ENCODE measurements around the gene ZNF844. TPM values are rescaled to one million over a fixed set of nuclear protein-coding genes. Genes with fewer than 3 reads are reported as not detected.

The ZNF844 gene
- total RNA-seq = 4.0 and 5.0 TPM in 2 replicates

DNA sequence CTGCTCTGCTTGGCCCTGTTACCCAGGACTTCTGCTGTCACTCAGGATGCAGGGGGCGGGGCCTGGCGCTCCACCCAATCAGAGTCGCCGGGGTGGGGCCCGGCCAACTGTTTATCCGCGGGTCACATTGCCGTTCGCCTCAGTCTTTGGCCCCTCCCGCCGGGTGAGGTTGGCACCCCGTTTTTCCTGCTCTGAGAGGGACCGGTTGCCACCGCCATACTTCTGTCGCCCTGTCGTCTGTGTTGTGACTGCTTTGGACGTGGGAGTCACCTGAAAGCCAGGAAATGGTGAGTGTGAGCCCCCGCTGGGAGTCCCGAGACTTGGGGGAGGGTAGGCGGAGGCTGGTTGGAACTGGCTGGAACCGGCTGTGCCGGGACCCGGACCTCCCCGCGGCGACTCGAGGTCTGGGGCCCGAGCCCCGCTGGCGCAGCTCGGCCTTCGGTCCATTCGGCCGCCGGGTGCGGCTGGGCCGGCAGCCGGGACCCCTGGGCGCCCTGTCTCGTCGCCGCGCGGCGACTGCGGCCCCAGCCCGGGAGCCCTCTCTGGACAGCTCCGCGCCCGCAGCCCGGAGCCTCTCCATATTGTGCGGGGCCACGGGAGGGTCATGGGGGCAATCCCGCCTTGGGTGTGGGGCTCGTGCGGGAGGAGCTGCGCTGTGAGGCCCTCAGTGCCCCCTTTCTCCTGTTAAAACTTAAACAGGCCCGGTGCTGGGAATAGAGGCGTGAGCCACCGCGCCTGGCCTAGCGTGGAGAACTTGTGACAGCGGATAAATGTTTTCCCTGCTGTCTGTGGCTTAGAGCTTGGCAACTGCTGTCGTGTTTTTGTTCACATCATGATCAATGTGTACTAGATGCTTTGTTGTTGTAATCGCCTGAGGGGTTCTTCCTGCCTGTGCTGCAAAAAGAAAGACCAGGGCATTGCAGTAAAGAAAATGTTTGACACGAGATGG is at the start of gene ZNF844:
TSS of gene ZNF844 (plus strand) at position 142 of the 949 bp plus-strand sequence. CDS start at position 285, 143 bp downstream.

DNA sequence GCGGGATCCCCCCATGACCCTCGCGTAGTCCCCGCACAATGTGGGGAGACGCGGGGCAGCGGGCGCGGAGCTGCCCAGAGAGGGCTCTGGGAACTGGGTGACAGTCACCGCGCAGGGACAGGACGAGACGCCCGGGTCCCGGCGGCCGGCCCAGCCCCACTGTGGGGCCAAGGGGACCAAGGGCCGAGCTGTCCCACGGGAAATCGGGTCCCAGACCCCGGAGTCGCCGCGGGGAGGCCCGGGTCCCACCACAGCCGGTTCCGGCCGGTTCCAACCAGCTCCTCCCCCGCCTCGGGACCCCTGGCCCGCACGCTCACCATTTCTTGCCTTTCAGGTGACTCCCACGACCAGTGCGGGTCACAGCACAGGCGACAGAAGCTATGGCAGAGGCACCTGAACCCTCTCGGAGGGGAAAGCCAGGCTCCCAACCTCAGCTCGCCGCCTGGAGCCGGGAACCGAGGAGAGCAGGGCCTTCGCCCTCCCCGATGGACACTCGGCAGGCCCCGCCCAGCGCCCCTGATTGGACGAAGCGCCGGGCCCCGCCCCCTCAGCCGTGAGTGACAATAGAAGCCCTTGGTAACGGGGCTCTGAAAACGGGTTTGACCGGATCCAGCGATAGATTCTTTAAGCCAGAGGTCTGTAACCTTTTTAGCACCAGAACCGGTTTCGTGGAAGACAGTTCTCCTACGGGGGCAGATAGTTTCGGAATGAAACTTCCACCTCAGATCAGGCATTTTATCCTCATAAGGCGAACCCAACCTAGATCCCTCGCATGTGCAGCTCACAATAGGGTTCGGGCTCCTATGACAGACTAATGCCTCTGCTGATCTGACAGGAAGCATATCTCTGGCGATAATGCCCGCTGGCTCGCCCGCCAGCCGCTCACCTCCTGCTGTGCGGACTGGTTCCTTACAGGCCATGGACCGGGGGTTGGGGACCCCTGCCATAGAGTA is 29.0 kb upstream of the ZNF844 start, which contains the start of gene ZNF433:
TSS of gene ZNF433 (minus strand) at position 460 of the 953 bp plus-strand sequence. CDS start at position 320, 140 bp downstream.

DNA sequence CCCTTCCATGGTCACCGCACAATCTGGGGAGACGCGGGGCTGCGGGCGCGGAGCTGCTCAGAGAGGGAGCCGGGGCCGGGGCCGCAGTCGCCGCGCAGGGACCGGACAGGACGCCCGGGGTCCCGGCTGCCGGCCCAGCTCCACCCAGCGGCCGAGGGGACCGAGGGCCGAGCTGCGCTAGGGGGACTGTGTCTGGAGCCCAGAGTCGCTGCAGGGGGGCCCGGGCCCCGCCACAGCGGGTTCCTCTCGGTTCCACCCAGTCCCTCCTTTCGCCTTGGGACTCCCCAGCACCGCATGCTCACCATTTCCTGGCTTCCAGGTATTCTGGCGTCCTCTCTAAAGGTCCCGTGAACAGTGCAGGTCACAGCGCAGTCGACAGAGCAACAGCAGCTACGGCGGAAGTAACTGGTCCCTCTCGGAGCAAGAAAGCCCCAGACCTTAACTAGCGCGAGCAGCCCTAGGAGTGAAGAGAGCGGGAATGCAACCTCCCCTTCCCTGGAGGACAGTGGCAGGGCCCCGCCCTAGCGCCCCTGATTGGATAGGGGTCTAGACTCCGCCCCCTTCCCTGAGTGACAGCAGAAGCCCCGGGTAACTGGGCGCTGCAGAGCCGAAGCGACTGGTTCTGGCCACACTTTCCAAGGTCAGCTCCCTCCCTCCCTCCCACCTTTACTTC is 11.9 kb upstream of the ZNF844 start, which contains the start of gene ZNF878:
TSS of gene ZNF878 (minus strand) at position 465 of the 673 bp plus-strand sequence. CDS start at position 305, 160 bp downstream.

Small RNA genes within 50 kb of the gene (small RNA-seq; reads per million reads assigned to genes)
- gene RF00019 (ENCODE audit: low replicate concordance) (not detected), gene RNA5SP465 (ENCODE audit: low replicate concordance) (not detected), gene RNA5SP466 (ENCODE audit: low replicate concordance) (not detected), gene RNA5SP467 (ENCODE audit: low replicate concordance) (not detected)

Other genes starting within 250 kb of the ZNF844 start
- 1.3 and 4.0 TPM in 2 replicates for gene ZNF439, start 216.0 kb upstream of the ZNF844 start, total RNA-seq
- 3.1 and 8.3 TPM in 2 replicates for gene ZNF69, start 176.9 kb upstream of the ZNF844 start, total RNA-seq
- gene ZNF700, start 139.6 kb upstream of the ZNF844 start, total RNA-seq = 5.0 and 7.9 TPM in 2 replicates
- gene ZNF763, start 99.7 kb upstream of the ZNF844 start, total RNA-seq = 0.57 and 0.88 TPM in 2 replicates
- 1.0 and 1.1 TPM in 2 replicates for gene ZNF433, start 29.1 kb upstream of the ZNF844 start, total RNA-seq
- under 0.01 and 0.57 TPM in 2 replicates for gene ZNF878, start 11.8 kb upstream of the ZNF844 start, total RNA-seq
- gene ZNF20, start 75.6 kb downstream of the ZNF844 start, total RNA-seq = 2.8 and 3.6 TPM in 2 replicates
- gene ZNF625, start 92.0 kb downstream of the ZNF844 start, total RNA-seq = 7.0 and 12.3 TPM in 2 replicates
- 4.4 and 8.0 TPM in 2 replicates for gene ZNF136, start 98.4 kb downstream of the ZNF844 start, total RNA-seq
- 4.4 and 4.7 TPM in 2 replicates for gene ZNF44, start 230.2 kb downstream of the ZNF844 start, total RNA-seq